GM18873 (cell line): ENCODE measurements around the gene PARN.
"Not testable (repeated sequence)": the region's sequence is repeated elsewhere in the genome, so short reads cannot be mapped to it uniquely, and the experiment has no call there.

Source experiments
- ATAC-seq: cut with Tn5 transposase; IDR thresholded peaks from one replicate; pipeline ENCODE4 v1.9.1; 2021; ENCODE audit warnings: mild to moderate bottlenecking, moderate library complexity, moderate number of reproducible peaks; ENCODE audit not compliant: unreplicated experiment, low FRiP score

The PARN gene

GRCh38 chr16:14447783-14448182, 182.3 kb downstream of the PARN start:
- no peak for ATAC-seq

DNA sequence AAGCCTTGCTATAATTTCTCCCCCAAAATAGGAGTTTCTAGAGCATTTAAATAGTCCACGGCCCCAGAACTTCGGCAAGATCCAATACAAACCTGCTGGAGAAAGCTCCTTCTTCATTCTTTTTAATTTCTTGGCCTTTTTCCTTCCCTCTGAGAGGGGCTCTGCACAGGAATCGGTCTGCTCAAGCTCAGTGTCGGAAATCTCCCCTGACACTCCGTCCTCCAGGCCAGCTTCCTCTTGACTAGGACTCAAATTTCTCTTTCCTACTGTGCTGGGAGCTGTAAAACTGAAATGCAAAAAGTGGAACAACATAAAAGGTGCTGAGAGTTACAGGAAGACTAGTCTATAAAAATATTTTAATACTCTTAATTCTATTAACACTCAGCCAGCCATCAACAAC, 183.3 kb downstream of the PARN start:
- no peak for ATAC-seq

DNA sequence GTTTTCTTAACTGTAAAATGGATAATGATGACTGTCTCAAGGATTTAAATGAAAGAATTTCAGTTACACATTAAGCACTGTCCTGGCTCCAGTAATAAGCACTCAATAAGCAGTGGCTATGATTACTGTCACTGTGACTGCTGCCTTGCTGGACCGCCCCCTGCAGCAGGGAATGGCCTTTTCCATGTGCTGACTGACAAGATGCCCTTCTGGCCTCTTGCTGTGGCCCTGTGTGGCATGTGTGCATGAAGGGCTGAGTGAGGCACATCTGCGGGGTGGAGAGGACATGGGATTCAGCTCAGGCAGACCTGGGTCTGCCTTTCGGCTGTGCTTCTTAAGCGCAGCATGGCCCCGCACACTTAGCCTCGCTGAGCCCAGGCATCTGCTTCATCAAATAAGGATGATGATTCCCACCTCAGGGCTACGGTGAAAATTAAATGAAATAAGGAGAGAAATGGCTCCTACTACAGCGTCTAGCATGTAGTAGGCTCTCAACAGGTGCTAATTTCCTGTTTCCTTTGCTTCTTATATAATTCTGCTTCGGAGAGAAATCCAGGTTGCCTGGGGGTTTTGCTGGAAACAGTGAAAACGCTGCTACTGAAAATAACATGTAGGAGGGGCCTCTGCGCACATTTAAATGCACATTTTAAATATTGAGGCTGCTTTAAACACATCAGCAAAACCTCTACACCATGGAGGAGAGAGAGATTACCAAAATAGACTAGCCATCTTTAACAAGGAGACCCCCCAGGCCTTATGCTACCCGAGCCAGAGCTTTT, 183.9 kb downstream of the PARN start:
- no peak for ATAC-seq

DNA sequence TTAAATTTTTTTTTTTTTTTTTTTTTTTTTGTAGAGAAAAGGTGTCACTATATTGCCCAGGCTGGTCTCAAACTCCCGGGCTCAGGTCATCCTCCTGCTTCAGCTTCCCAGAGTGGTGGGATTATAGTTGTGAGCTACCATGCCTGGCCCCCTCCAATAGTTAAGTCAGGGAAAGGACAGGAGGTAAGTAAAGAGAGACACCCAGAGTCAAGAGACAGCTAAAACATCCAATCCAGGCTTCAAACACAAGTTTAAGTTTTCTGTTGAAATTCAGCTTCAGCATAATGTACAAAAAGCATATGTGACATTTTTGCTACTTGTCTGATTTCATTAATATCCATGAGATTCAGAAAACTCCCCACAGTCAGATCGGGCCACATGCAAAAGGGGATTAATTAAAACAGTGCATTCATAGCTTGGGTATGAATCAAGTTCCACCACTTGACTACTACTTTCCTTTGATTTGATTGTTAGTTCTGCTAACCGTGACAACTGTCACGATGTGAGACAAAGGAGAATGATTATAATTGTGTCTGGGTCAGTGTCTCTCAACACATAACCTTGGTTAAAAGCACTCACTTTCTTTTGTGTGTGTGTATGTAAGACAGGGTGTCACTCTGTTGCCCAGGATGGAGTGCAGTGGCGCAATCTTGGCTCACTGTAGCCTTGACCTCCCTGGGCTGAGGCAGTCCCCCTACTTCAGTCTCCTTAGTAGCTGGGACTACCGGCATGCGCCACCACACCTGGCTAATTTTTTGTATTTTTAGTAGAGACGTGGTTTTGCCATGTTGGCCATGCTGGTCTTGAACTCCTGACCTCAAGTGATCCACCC, 184.9 kb downstream of the PARN start:
- ATAC-seq, result no peak

DNA sequence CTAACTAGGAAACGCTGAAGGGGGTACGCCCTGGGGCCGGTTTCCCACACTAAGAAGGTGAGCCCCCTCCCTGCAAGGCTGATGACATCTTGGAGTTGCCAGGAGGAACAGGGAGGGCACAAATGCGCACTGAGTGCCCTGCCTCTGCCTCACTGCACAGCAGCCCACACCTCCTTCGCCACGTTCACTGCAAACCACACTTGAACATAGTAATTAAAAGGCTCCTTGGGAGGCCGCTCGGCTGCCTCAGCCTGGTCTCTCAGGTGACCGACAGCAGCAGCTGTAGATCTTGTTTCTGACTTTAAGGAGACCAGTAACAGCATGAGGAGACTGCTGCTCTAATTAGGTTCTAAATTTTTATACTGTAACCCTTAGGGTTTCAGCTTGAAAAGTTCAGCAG, 188.5 kb downstream of the PARN start:
- not testable (repeated sequence) for ATAC-seq

GRCh38 chr16:14438256-14438655, 191.8 kb downstream of the PARN start:
- no peak for ATAC-seq

DNA sequence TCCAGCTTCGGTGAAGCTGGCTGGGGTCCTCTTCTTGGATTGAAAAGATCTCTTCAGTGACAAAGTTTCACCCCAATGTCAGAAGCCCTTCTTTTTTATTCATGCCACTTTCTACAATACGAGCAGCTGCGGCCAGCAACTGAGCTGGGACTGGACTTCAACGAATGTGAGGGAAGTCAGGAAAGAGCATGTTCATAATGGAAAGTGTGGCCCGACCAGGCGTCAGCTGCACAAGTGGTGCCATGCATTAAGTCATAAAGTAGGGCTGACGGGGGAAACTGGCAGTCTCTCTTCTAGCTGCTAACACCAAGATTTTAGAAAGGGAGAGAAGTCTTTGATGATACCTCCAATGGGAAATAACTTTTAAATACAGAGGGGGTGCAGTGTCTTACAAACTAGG, 192.6 kb downstream of the PARN start:
- no peak for ATAC-seq

DNA sequence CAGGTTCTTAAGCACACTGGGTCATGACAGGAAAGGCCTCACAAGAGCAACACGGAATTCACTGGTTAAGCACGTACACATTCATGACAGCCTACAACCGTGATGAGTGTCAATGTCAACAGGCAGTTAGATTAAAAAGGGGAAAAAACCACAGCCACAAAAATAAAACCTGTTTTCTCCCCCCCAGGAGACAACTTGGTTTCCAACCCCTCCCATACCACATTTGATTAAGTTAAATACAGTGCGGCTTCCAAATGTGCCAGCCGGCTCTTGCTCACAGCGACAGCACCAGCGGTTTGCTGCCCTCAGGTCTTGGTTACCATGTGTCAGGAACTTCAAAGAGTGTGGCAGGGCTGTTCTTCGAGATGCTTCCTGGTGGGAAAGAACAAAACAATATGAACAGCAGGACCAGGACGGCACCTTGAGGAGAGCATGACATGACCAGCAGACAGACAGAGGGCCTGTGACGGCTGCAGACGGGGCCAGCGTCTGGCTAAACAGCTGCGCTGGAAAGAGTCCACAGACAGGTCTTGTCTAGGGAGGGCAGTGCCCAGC, 193.6 kb downstream of the PARN start:
- ATAC-seq, result no peak

DNA sequence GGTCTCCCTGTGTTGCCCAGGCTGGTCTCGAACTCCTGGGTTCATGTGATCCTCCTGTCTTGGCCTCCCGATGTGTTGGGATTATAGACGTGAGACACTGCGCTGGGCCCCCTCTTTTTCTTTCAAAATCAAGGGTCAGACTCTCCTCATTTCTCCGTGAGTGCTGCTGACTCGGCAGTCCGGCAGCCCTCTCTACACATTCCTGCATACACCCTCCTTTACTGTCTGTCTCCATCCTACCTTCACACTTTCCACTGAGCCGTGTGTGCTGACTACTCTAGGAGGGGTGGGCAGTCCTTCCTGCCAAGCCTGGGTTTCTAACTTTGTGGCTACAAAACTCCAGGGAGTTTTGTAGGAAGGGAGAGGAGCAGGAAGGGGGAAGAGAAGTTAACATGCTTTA, 195.2 kb downstream of the PARN start:
- no peak for ATAC-seq

GRCh38 chr16:14428971-14429637, 201.0 kb downstream of the PARN start:
- not testable (repeated sequence) for ATAC-seq

GRCh38 chr16:14428043-14428442, 202.0 kb downstream of the PARN start:
- no peak for ATAC-seq

- ATAC-seq, result no peak
These were observed 202.6 kb downstream of the PARN start for GRCh38 chr16:14427371-14427948.

DNA sequence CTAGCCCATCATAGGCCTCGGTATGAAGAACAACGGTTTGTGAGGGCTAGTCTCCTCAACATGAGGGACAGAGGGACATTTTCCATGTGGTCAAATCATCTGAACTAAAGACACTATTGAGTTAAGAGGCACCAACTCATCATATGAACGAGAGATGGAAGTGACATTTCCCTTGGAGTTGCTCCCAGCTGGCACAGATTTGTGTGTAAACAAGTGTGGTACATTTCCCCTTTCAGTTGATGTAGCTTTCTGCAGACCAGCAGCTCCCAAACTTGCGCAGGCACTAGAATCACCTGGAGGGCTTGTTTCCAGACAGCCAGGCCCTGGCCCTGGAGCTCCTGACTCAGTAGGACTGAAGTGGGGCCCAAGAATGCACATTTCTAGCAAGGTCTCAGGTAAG, 205.5 kb downstream of the PARN start:
- no peak for ATAC-seq

DNA sequence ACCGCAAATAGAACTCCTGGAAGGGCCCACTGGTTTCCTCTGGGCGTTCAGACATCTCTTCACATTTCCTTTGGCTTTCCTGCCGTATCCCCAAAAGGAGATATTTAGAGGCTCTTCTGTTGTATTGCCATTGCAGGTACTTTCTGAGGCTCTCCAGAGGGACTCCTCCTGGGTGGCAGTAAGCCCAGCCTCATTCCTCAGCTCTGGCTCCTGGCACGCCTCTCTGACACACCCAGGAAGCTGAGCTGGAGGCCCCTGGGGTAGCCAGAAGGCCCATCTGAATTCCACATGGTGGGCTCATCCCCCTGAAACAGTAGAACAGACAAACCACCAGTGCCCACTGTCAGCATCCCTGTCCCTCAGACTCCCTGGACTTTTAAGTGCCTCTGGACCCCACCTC, 206.7 kb downstream of the PARN start:
- ATAC-seq, result no peak

DNA sequence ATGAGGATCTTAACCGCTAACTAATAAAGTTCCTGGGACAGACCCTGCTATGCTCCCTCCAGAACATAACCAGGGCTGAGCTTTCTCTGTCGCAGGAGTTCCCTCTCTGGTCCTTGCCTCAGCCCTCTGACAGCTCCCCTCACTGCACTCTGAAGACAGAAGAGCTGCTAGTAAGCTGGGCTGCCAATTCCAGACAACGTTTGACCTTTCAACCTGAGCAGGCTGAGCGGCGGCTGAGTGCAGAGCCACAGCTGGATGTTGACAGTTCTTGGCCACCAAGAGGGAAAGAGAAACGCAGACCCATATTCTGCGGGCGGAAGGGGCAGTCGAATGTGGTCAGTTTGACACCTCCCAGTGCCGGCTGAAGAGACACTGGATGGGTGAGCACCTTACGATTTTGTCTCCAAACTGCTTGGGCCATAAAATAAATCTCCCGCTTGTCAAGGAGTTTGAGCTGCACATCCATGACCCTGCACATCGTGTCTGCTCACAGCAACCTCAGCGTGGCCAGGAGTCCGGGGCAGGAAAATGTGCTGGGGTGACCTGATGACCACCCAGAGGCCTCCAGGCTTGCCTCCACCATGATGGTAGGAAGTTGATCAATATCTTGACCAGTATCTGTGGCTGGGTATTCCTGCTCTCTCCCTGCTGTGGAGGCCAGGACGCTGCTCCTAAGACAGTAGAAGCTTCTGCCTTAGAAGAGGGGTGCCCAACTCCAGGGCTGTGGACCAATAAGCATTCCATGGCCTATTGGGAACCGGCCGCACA, 209.2 kb downstream of the PARN start:
- ATAC-seq, result no peak

DNA sequence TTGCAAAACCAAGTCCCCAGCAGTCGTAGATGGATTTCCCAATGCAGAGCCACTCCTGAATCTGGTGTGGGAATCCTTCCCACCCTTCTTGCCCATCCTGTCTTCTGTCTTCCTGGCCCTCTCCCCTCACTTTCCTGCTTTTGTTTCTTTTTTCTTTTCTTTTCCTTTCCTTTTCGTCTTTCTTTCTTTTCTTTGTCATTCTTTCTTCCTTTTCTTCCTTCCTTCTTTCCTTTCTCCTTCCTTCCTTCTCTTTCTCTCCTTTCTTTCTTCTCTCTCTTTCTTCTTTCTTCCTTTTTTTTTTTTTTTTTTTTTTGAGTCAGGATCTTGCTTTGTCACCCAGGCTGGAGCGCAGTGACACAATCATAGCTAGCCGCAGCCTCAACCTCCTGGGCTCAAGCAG, 209.8 kb downstream of the PARN start:
- ATAC-seq, result not testable (repeated sequence)

GRCh38 chr16:14419817-14420216, 210.2 kb downstream of the PARN start:
- ATAC-seq, result no peak

GRCh38 chr16:14418795-14419225, 211.2 kb downstream of the PARN start:
- no peak for ATAC-seq

DNA sequence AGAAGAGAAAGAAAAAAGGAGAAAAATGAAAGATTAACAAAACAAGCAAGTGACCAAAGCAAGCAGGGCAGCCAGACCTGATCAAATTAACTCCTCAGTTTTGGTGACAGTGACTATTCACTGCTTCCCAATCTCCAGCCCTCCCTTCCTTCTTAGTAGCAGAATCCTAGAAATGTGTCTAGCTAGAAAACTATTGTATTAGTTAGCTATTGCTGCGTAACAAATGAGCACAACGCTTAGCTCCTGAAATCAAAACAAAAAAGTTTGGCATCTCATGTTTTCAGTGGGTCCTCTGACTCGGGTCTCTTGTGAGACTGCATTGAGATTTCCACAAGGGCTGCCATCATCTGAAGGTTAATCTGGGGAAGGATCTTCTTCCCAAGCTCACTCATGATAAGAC, 213.9 kb downstream of the PARN start:
- no peak for ATAC-seq

GRCh38 chr16:14415291-14415690, 214.8 kb downstream of the PARN start:
- ATAC-seq, result no peak
